Kidney epithelial cell (primary cell): ENCODE data around the gene SH3RF3. TPM values are rescaled to one million over a fixed set of nuclear protein-coding genes. Genes with fewer than 3 reads are reported as not detected.

Experiments
- DNase-seq: peaks from one replicate; pipeline ENCODE4 v3.0.0-alpha.2; 2010; ENCODE audit warnings: low read depth
- H3K27me3 ChIP-seq: 2 replicates; pipeline ENCODE4 v1.6.0; 2011; ENCODE audit warnings: low read length; ENCODE audit not compliant: control insufficient read depth, insufficient read depth
- H3K36me3 ChIP-seq: 2 replicates; pipeline ENCODE4 v1.5.1; 2011; ENCODE audit warnings: low read length; ENCODE audit not compliant: control insufficient read depth, insufficient read depth
- H3K4me3 ChIP-seq: 2 replicates; pipeline ENCODE4 v1.5.1; 2011; ENCODE audit warnings: low read depth, mild to moderate bottlenecking, control low read depth, low read length
- CTCF ChIP-seq: IDR thresholded peaks from 2 replicates; pipeline ENCODE4 v1.5.1; 2011; ENCODE audit warnings: mild to moderate bottlenecking, moderate library complexity, low read length, control low read depth, inconsistent platforms; ENCODE audit not compliant: insufficient read depth, poor library complexity, severe bottlenecking
- total RNA-seq: library from RNA; depleted of rRNA; stranded (reverse); fragments of >200 nt; gene quantifications from 2 replicates; pipeline ENCODE4 v1.2.3, GENCODE V29; 2015

Gene SH3RF3
- total RNA-seq, 1 donor from 2014 or later, result 9.6 TPM

GRCh38 chr2:109131777-109132176 is 2.8 kb downstream of the SH3RF3 start:
- H3K27me3 ChIP-seq, result peaks cover 8% of the 10 kb centered on the region
- H3K4me3 ChIP-seq, result no peak overlapping the region
- no peak for DNase-seq
- no peak for TF ChIP-seq CTCF
- no peaks in the 10 kb centered on the region for H3K36me3 ChIP-seq

GRCh38 chr2:109132626-109133025 is 3.6 kb downstream of the SH3RF3 start:
- no peak for DNase-seq
- Histone ChIP-seq H3K36me3 (no peaks in the 10 kb centered on the region), H3K4me3 (no peak overlapping the region), H3K27me3 (peaks cover 8% of the 10 kb centered on the region)
- no peak for TF ChIP-seq CTCF

- no peak for TF ChIP-seq CTCF
- no peaks in the 10 kb centered on the region for H3K36me3 ChIP-seq
- H3K4me3 ChIP-seq, result no peak overlapping the region
- H3K27me3 ChIP-seq, result peaks cover 8% of the 10 kb centered on the region
- no peak for DNase-seq
Measured at GRCh38 chr2:109133746-109134145, 4.7 kb downstream of the SH3RF3 start.

GRCh38 chr2:109134741-109135358 is 5.8 kb downstream of the SH3RF3 start:
- DNase-seq, result no peak
- Histone ChIP-seq H3K4me3 (no peak overlapping the region), H3K36me3 (no peaks in the 10 kb centered on the region), H3K27me3 (peaks cover 4% of the 10 kb centered on the region)
- no peak for TF ChIP-seq CTCF

GRCh38 chr2:109135359-109136197 is 6.6 kb downstream of the SH3RF3 start:
- no peaks in the 10 kb centered on the region for H3K27me3 ChIP-seq
- TF ChIP-seq CTCF, result no peak
- no peaks in the 10 kb centered on the region for H3K36me3 ChIP-seq
- no peak for DNase-seq
- H3K4me3 ChIP-seq, result no peak overlapping the region
